Stimulated activated CD8-positive, alpha-beta memory T cell treated with anti-CD3 and anti-CD28 coated beads, Interleukin-15, amount 100 ng/mL, for 48 hours (primary cell): ENCODE data around the gene ZNF513.
"Not testable (repeated sequence)": the region's sequence is repeated elsewhere in the genome, so short reads cannot be mapped to it uniquely, and the experiment has no call there.

Experiments
- DNase-seq, 2 donors: peaks; one replicate each; pipeline ENCODE4 v3.0.0-alpha.2; 2020; ENCODE audit warnings: low read depth in 2 of 2

Gene ZNF513

DNA sequence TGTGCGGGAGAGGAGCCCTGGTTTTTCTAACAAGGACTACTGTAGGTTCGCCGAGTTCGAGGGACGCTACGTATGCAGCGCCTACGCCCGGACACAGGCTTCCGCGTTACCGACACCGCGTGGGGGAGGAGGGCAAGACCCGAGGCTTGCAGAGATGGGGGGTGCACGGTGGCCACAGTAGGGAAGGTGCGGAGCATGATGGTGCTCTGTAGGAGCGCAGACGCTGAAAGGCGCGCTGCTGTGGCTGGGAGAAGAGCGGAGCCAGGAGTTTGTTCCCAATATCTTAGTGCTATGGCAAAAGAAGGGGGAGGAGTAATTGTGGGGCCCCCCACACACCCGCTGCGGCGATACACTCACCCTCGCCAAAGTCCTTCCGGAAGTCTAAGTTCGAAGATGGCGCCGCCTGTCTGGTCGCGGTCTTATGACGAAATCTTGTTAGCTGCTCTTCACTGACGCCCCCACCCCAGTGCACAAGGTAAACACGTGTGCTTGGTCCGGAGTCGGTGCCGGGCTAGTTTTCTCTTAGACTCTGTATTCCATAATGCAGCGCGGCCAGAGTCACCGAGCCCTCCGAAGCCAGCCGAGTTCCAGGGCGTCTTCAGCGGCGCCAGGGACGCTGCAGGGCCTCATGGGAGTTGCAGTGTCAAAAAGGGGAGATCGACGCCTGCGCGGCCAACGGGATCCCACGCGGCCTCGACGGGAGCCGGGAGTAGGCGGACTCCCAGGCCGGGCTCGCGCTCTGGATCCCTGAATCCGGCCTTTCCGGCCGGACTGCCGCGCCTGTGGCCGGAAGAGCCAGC is 24.0 kb downstream of the ZNF513 start, which contains the start of gene GTF3C2:
TSS of gene GTF3C2 (minus strand) at position 383 of the 800 bp plus-strand sequence. CDS start 13,210 bp downstream, outside the sequence.
- peak; percentile 89 to 90 for DNase-seq

DNA sequence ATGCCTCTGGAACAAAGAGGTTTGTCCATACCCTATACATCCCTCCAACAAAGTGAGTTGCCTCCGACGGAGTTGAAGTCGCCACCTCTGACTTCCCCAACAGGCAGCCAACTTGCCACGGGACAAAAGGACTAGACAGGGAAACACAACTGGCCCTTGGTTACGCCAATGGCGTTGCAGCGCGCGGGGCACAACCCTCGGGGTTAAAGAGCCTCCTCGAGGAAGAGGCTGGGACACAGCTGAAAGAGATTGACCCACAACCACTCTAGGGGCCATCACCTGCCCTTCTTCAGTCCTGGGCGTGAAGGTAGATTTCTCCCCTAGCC is 24.5 kb downstream of the ZNF513 start:
- peak in 1 of 2 donors; percentile 42 for DNase-seq

GRCh38 chr2:27354597-27354927 is 26.0 kb downstream of the ZNF513 start:
- no peak for DNase-seq

DNA sequence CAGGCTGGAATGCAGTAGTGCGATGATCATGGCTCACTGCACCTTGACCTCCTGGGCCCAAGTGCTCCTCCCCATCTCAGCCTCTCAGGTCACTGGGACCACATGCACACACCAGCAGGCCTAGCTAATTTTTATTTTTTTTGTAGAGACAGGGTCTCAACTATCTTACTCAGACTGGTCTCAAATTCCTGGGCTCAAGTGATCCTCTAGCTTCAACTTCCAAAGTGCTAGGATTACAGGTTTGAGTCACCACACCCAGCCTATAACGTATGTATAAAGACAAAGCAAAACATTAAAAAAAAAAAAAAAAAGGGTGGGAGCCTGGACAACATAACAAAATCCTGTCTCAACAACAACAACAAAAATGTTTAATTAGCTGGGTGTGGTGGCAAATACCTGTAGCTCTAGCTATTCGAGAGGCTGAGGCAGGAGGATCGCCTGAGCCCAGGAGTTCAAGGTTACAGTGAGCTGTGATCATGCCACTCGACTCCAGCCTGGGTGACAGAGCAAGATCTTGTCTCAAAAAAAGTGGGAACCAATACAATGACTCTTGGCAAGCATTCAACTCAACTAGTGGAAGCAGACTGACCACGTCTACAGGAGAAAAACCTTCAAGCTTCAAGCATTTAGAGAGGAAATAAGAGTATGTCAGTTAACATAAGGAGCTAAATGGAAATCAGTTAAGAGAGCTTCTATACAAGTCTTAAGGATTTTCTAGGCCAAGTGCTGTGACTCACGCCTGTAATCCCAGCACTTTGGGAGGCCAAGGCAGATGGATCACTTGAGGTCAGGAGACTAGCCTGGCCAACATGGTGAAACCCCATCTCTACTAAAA is 26.6 kb downstream of the ZNF513 start:
- no peak for DNase-seq

DNA sequence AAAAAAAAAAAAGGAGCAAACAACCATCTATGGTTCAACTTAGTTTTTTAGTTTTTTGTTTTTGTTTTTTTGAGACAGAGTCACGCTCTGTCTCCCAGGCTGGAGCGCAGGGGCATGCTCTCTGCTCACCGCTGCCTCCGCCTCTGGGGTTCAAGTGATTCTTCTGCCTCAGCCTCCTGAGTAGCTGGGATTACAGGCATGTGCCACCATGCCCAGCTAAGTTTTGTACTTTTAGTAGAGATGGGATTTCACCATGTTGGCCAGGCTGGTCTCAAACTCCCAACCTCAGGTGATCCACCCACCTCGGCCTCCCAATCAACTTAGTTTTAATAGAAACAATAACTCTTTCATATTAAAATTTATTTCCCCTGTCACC is 27.2 kb downstream of the ZNF513 start:
- not testable (repeated sequence) for DNase-seq

DNA sequence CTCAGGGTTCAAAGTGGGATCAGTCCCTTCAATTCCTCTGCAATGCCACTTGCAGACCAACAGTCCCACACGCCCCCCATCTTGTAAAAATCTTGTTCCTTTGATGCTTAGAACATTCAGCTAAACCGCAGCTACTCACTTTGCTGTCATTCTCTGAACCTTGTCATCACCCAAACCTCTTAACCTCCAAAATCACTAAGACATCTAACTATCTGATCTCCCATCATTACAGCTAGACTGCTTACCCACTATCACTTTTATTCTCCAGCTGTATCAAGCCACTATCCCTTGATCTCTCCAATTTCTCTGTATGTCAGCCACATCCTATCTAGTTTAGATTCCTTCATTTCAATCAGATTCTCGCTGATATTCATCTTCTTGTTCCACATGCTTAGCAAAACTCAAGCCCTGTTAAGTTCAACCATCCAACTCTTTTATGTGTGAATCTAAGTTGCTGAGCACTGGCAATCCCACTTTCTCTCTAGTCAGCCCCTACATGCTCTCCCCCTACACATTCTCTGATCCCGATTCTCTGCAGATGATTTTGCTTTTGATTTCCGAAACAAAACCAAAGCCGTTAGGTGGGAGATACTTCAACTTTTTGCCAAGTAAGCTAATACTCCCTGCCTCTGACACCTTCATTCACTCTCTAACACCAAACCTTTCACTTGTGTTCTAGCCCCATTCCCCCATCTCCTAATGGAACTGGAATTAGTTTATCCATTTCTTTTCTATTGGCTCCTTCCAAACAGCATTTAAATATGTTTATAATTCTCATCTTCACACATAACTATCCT is 28.5 kb downstream of the ZNF513 start:
- no peak for DNase-seq

- DNase-seq, result no peak
These were observed 30.3 kb downstream of the ZNF513 start for GRCh38 chr2:27350106-27350693.

DNA sequence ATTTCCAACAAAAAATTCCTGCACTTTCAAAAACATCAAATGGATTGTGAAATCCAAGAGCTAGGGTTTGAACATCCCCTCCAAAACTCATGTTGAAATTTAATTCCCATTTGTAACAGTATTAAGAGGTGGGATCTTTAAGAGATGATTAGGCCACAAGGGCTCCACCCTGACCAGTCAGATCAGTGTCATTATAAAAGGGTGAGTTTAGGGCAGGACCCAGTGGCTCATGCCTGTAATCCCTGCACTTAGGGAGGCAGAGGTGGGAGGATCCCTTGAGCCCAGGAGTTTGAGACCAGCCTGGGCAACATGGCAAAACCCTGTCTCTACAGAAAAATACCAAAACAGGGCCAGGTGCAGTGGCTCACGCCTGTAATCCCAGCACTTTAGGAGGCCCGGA is 32.9 kb downstream of the ZNF513 start:
- DNase-seq, result no peak

DNA sequence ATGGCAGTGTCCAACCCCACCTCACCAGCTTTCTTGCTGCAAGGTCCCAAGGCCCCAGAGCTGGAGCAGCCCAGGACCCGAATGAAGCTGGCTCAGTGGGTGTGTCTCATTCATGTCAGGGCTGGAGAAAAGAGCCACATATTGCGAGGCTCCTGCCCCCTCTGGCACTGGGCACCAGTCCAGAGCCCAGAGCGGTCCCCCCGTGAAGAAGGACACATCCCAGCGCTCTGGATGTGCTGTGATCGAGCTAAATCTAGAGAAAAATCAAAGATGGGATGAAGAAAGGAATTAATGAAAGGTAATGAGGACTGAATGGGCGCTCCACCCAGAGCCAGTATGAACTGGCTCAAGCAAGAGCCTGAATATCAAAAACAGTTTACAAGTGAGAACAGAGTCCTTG is 44.4 kb downstream of the ZNF513 start:
- DNase-seq, result no peak

DNA sequence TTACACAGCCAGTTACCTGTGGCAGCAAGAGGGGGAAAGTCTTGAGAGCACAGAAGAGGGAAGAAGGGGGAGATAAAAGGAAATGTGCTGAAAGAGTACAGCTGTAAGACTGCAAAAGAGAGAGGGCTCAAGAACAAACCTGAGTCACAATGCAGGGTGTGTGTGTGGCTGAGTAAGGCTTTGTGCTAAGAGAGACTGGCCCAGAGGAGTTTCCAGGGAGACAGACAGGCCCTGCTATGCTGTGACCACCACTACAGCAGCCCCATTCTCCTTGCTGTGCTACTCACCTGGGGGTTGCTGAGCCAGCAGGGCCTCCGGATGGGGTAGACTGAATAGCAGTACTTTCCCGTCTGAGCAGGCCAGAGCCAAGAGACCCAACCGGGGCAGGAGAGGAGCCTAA is 45.2 kb downstream of the ZNF513 start:
- no peak for DNase-seq
